HepG2 (cell line): ENCODE measurements around the gene TFF2. TPM values are rescaled to one million over a fixed set of nuclear protein-coding genes. Genes with fewer than 3 reads are reported as not detected.

ENCODE experiments used
- BORCS8-MEF2B ChIP-seq: sonication (generic); formaldehyde crosslinking; IDR thresholded peaks from 2 replicates; pipeline ENCODE4 v1.8.0; 2022; ENCODE audit warnings: mild to moderate bottlenecking, missing genetic modification reagents
- CEBPB ChIP-seq: IDR thresholded peaks from 2 replicates; pipeline ENCODE4 v1.6.1; 2011; ENCODE audit warnings: low read depth, low read length, improper control_type of control experiment, borderline replicate concordance
- ELF1 ChIP-seq: sonication (generic); formaldehyde crosslinking; IDR thresholded peaks from 2 replicates; pipeline ENCODE4 v1.4.0; 2020; ENCODE audit warnings: missing genetic modification reagents
- FOSL2 ChIP-seq: sonication (generic); formaldehyde crosslinking; IDR thresholded peaks from 2 replicates; pipeline ENCODE4 v1.4.0; 2020; ENCODE audit warnings: missing genetic modification reagents
- HIVEP1 ChIP-seq: sonication (generic); formaldehyde crosslinking; IDR thresholded peaks from 2 replicates; pipeline ENCODE4 v1.4.0; 2020; ENCODE audit warnings: mild to moderate bottlenecking, missing genetic modification reagents
- HNRNPL ChIP-seq: fragments of 200-400 bp; formaldehyde crosslinking; IDR thresholded peaks from 2 replicates; pipeline ENCODE4 v1.6.1; 2017; ENCODE audit warnings: mild to moderate bottlenecking, low read depth, low read length
- MIER2 ChIP-seq: IDR thresholded peaks from 2 replicates; pipeline ENCODE4 v1.6.1; 2016; ENCODE audit warnings: missing biosample characterization, missing genetic modification reagents
- RAD21 ChIP-seq: fragments of 450-650 bp; formaldehyde crosslinking; IDR thresholded peaks from 2 replicates; pipeline ENCODE4 v1.5.0; 2020; ENCODE audit warnings: mild to moderate bottlenecking
- ZFP37 ChIP-seq: sonication (generic); formaldehyde crosslinking; IDR thresholded peaks from 2 replicates; pipeline ENCODE4 v1.4.0; 2020; ENCODE audit warnings: missing genetic modification reagents, borderline replicate concordance
- polyA plus RNA-seq, 8 experiments: library from polyadenylated mRNA; depleted of rRNA in 3 of 8; stranded (reverse) in 7 of 8; unstranded in 1 of 8; fragments of >200 nt; fragmentation: Illumina TruSeq in 4 of 8; extraction: Trizol in 4 of 8; gene quantifications; 2 replicates each; pipeline versions ENCODE4 v1.2.1 to v1.2.3, GENCODE V29; 2011 to 2016; ENCODE audit warnings: low read depth in 4 of 8, missing spikeins in 1 of 8, mixed read lengths in 1 of 8; ENCODE audit not compliant: insufficient read depth in 1 of 8
- total RNA-seq, 5 experiments: library from RNA; depleted of rRNA; stranded (reverse); fragments of >200 nt; fragmentation: Illumina TruSeq; extraction: Trizol; gene quantifications; 2 replicates each; pipeline ENCODE4 v1.2.3, GENCODE V29; 2016; ENCODE audit warnings: low read depth in 1 of 5
- TF ChIP-seq, protein P1 (sequence below): IDR thresholded peaks from 2 replicates; pipeline ENCODE4 v1.6.1; 2016; ENCODE audit warnings: mild to moderate bottlenecking, missing biosample characterization, missing genetic modification reagents
- TF ChIP-seq, protein P2 (sequence below): sonication (generic); formaldehyde crosslinking; IDR thresholded peaks from 2 replicates; pipeline ENCODE4 v1.8.0; 2022; ENCODE audit warnings: missing genetic modification reagents, low read depth, mild to moderate bottlenecking, borderline replicate concordance
- TF ChIP-seq, protein P3 (sequence below): sonication (generic); formaldehyde crosslinking; IDR thresholded peaks from 2 replicates; pipeline ENCODE4 v1.8.1; 2023; ENCODE audit warnings: mild to moderate bottlenecking, moderate library complexity, missing genetic modification reagents
- TF ChIP-seq, protein P4 (sequence below), 2 experiments: sonication (generic) in 1 of 2; formaldehyde crosslinking in 1 of 2; IDR thresholded peaks; 2 replicates each; pipeline versions ENCODE4 v1.4.0 to v1.6.1; 2018 to 2020; ENCODE audit warnings: missing genetic modification reagents in 2 of 2, borderline replicate concordance in 1 of 2, low read depth in 1 of 2, mild to moderate bottlenecking in 1 of 2, missing biosample characterization in 1 of 2
- TF ChIP-seq, protein P5 (sequence below): sonication (generic); formaldehyde crosslinking; IDR thresholded peaks from 2 replicates; pipeline ENCODE4 v1.8.1; 2023; ENCODE audit warnings: mild to moderate bottlenecking, missing genetic modification reagents
- TF ChIP-seq, protein P6 (sequence below): sonication (generic); formaldehyde crosslinking; IDR thresholded peaks from 2 replicates; pipeline ENCODE4 v1.4.0; 2020; ENCODE audit warnings: missing genetic modification reagents, borderline replicate concordance

TFF2 gene
- total and polyA plus RNA-seq, 2 of the 13 experiments (the other 11 are each of a cell fraction or from before 2014, with no cell fraction given), result 1.5 TPM; not detected in 1

DNA sequence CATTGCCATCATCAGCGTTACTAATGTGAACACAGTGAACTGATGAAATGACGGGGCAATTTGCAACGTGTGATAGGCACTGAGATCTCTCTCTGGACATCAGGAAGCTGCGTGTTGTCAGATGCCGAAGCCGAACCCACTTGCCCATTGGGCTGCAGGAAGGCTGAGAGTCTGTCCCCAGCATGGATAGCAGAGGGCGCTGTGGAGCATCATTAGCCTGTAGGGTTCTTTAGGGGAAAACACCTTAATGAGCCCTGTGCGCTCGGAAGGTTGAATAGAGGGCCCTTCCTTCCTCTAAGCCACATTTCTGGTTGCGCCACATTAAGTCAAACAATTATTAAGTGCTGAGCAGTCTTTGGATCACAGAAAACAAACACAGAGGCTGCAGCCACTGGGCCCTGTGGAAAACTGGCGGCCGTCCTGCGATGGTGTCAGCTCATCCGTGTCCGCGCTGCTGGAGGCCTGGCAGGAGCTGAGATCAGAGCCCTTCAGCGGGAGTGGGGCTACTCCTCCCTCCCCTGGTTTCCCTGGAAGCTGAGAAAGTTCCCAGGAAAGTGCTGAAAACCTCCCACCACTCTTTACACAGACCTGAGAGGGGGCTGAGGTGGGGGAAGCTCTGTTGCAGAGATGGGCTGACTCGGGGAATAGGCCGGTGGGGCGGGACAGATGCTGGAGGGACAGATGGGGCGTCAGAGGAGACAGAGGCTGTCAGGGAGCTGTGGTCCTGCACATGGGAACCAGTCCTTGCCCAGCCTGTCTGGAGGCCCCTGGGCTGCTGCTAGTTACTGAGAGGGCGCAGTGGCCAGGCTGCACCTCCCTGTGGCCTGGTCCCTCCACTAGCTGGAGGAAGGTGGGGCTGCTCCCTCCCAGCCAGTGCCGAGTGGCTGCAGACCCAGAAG lies 12.7 kb downstream of the TFF2 start (continued):
- TF ChIP-seq CEBPB (peak; percentile 51; the same call in 1 of the 2 replicates), HNRNPL (no peak), HIVEP1 (CRISPR knock-in tag) (0 out of 2 replicates have a peak, but pooled peaks have one; percentile 40), ELF1 (CRISPR knock-in tag) (0 out of 2 replicates have a peak, but pooled peaks have one; percentile 24), BORCS8-MEF2B (CRISPR knock-in tag) (0 out of 2 replicates have a peak, but pooled peaks have one; percentile 35), MIER2 (0 out of 2 replicates have a peak, but pooled peaks have one; percentile 19), FOSL2 (CRISPR knock-in tag) (peak; percentile 35), RAD21 (CRISPR knock-in tag) (peak; percentile 60), ZFP37 (CRISPR knock-in tag) (no peak)
- TF ChIP-seq, protein P1, sequence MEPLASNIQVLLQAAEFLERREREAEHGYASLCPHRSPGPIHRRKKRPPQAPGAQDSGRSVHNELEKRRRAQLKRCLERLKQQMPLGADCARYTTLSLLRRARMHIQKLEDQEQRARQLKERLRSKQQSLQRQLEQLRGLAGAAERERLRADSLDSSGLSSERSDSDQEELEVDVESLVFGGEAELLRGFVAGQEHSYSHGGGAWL, result no peak
- TF ChIP-seq, protein P2, sequence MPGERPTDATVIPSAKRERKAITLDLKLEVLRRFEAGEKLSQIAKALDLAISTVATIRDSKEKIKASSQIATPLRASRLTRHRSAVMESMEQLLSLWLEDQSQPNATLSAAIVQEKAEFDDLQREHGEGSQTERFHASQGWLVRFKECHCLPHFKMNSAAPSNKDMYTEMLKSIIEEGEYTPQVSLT (CRISPR knock-in tag), result no peak
- TF ChIP-seq, protein P3, sequence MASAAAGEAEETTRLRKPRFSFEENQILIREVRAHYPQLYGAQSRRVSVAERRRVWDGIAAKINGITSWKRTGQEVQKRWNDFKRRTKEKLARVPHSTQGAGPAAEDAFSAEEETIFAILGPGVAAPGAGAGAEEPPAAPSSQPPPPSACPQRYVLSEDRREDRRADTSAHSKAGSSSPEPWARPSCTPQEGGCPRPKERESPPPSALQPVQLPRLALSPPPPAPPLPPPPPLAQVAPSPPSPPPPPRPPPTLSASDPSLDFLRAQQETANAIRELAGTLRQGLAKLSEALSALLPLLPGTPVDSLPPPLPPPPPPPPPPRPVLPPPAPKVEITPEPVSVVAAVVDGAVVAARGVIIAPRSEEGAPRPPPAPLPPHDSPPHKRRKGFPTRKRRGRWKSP (CRISPR knock-in tag), result 0 out of 2 replicates have a peak, but pooled peaks have one; percentile 48
- TF ChIP-seq, protein P4, sequence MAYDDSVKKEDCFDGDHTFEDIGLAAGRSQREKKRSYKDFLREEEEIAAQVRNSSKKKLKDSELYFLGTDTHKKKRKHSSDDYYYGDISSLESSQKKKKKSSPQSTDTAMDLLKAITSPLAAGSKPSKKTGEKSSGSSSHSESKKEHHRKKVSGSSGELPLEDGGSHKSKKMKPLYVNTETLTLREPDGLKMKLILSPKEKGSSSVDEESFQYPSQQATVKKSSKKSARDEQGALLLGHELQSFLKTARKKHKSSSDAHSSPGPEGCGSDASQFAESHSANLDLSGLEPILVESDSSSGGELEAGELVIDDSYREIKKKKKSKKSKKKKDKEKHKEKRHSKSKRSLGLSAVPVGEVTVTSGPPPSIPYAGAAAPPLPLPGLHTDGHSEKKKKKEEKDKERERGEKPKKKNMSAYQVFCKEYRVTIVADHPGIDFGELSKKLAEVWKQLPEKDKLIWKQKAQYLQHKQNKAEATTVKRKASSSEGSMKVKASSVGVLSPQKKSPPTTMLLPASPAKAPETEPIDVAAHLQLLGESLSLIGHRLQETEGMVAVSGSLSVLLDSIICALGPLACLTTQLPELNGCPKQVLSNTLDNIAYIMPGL (CRISPR knock-in tag; IDR thresholded peaks at IDR 0.05; ENCODE audit: borderline replicate concordance in 1 of 2, low read depth in 1 of 2), result peak in 1 of 2 experiments; percentile 56; a peak in 1 of 4 replicates
- TF ChIP-seq, protein P5, sequence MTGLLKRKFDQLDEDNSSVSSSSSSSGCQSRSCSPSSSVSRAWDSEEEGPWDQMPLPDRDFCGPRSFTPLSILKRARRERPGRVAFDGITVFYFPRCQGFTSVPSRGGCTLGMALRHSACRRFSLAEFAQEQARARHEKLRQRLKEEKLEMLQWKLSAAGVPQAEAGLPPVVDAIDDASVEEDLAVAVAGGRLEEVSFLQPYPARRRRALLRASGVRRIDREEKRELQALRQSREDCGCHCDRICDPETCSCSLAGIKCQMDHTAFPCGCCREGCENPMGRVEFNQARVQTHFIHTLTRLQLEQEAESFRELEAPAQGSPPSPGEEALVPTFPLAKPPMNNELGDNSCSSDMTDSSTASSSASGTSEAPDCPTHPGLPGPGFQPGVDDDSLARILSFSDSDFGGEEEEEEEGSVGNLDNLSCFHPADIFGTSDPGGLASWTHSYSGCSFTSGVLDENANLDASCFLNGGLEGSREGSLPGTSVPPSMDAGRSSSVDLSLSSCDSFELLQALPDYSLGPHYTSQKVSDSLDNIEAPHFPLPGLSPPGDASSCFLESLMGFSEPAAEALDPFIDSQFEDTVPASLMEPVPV, result no peak
- TF ChIP-seq, protein P6, sequence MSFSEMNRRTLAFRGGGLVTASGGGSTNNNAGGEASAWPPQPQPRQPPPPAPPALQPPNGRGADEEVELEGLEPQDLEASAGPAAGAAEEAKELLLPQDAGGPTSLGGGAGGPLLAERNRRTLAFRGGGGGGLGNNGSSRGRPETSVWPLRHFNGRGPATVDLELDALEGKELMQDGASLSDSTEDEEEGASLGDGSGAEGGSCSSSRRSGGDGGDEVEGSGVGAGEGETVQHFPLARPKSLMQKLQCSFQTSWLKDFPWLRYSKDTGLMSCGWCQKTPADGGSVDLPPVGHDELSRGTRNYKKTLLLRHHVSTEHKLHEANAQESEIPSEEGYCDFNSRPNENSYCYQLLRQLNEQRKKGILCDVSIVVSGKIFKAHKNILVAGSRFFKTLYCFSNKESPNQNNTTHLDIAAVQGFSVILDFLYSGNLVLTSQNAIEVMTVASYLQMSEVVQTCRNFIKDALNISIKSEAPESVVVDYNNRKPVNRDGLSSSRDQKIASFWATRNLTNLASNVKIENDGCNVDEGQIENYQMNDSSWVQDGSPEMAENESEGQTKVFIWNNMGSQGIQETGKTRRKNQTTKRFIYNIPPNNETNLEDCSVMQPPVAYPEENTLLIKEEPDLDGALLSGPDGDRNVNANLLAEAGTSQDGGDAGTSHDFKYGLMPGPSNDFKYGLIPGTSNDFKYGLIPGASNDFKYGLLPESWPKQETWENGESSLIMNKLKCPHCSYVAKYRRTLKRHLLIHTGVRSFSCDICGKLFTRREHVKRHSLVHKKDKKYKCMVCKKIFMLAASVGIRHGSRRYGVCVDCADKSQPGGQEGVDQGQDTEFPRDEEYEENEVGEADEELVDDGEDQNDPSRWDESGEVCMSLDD (CRISPR knock-in tag), result no peak
